Measurements from ENCODE around the gene RDH5.

RDH5 gene

GRCh38 chr12:55696796-55697462 is 23.3 kb upstream of the RDH5 start:
- no peak for TF ChIP-seq CTCF (IDR thresholded peaks at IDR 0.05; ENCODE audit: insufficient read depth, low read length, poor library complexity, severe bottlenecking)
- H3K36me3 ChIP-seq (ENCODE audit: control insufficient read depth, insufficient read depth, low read length) = no peaks in the 10 kb centered on the region
- H3K27me3 ChIP-seq (replicated peaks; ENCODE audit: control insufficient read depth, insufficient read depth, low read length) = peaks cover 2% of the 10 kb centered on the region; the same call in 1 of the 2 replicates
- H3K4me3 ChIP-seq (replicated peaks; ENCODE audit: low read depth, low read length) = no peak overlapping the region
- DNase-seq (ENCODE audit: extremely low read depth, insufficient read length) = no peak

- H3K36me3 ChIP-seq (ENCODE audit: control insufficient read depth, insufficient read depth, low read length) = no peaks in the 10 kb centered on the region
Observed at GRCh38 chr12:55697686-55698085, 22.5 kb upstream of the RDH5 start.

GRCh38 chr12:55698241-55698955 is 21.8 kb upstream of the RDH5 start:
- DNase-seq (ENCODE audit: extremely low read depth, insufficient read length) = no peak
- Histone ChIP-seq H3K4me3 (replicated peaks; ENCODE audit: low read depth, low read length) (no peak overlapping the region), H3K27me3 (replicated peaks; ENCODE audit: control insufficient read depth, insufficient read depth, low read length) (peaks cover 2% of the 10 kb centered on the region; the same call in 1 of the 2 replicates), H3K36me3 (ENCODE audit: control insufficient read depth, insufficient read depth, low read length) (no peaks in the 10 kb centered on the region)
- no peak for TF ChIP-seq CTCF (IDR thresholded peaks at IDR 0.05; ENCODE audit: insufficient read depth, low read length, poor library complexity, severe bottlenecking)

More at GRCh38 chr12:55697686-55698085, 22.5 kb upstream of the RDH5 start:
- Histone ChIP-seq H3K4me3 (replicated peaks; ENCODE audit: low read depth, low read length) (no peak overlapping the region), H3K27me3 (replicated peaks; ENCODE audit: control insufficient read depth, insufficient read depth, low read length) (peaks cover 2% of the 10 kb centered on the region; the same call in 1 of the 2 replicates)
- no peak for TF ChIP-seq CTCF (IDR thresholded peaks at IDR 0.05; ENCODE audit: insufficient read depth, low read length, poor library complexity, severe bottlenecking)
- no peak for DNase-seq (ENCODE audit: extremely low read depth, insufficient read length)

GRCh38 chr12:55698965-55699364 is 21.2 kb upstream of the RDH5 start:
- Histone ChIP-seq H3K36me3 (ENCODE audit: control insufficient read depth, insufficient read depth, low read length) (no peaks in the 10 kb centered on the region), H3K27me3 (replicated peaks; ENCODE audit: control insufficient read depth, insufficient read depth, low read length) (peaks cover 2% of the 10 kb centered on the region; the same call in 1 of the 2 replicates), H3K4me3 (replicated peaks; ENCODE audit: low read depth, low read length) (no peak overlapping the region)
- no peak for DNase-seq (ENCODE audit: extremely low read depth, insufficient read length)
- no peak for TF ChIP-seq CTCF (IDR thresholded peaks at IDR 0.05; ENCODE audit: insufficient read depth, low read length, poor library complexity, severe bottlenecking)

- no peak overlapping the region for H3K4me3 ChIP-seq (replicated peaks; ENCODE audit: low read depth, low read length)
- H3K36me3 ChIP-seq (ENCODE audit: control insufficient read depth, insufficient read depth, low read length) = no peaks in the 10 kb centered on the region
- peaks cover 2% of the 10 kb centered on the region for H3K27me3 ChIP-seq (replicated peaks; ENCODE audit: control insufficient read depth, insufficient read depth, low read length)
- no peak for DNase-seq (ENCODE audit: extremely low read depth, insufficient read length)
- no peak for TF ChIP-seq CTCF (IDR thresholded peaks at IDR 0.05; ENCODE audit: insufficient read depth, low read length, poor library complexity, severe bottlenecking)
Observed at GRCh38 chr12:55699471-55700055, 20.6 kb upstream of the RDH5 start.

Data from GM06990 (cell line).